Activated CD8-positive, alpha-beta memory T cell treated with anti-CD3 and anti-CD28 coated beads, Interleukin-2, amount 10 ng/mL, durations not matched to agents 7 days and 5 days (primary cell): Measurements from ENCODE around the gene UEVLD. TPM values are rescaled to one million over a fixed set of nuclear protein-coding genes. Genes with fewer than 3 reads are reported as not detected.
"Not testable (repeated sequence)": the region's sequence is repeated elsewhere in the genome, so short reads cannot be mapped to it uniquely, and the experiment has no call there.

Source experiments
- ATAC-seq: fragments of 150-1000 bp; cut with Tn5 transposase; one replicate; pipeline ENCODE4 v1.10.0; 2021; ENCODE audit warnings: moderate library complexity
- CTCF ChIA-PET: fragments of 350-600 bp; sonication (Branson Sonifier 250); formaldehyde crosslinking; loops from one replicate; lab custom pipeline; 2021; ENCODE audit warnings: antibody characterized with exemption; lab: Charles Lee
- DNase-seq: peaks from one replicate; pipeline ENCODE4 v3.0.0-alpha.2; 2020
- H3K27ac Mint-ChIP-seq: one replicate; pipeline ENCODE4 v1.8.0; 2021; ENCODE audit warnings: mild to moderate bottlenecking, mixed read lengths
- H3K27me3 Mint-ChIP-seq: one replicate; pipeline ENCODE4 v1.8.0; 2021; ENCODE audit warnings: mixed read lengths
- H3K36me3 Mint-ChIP-seq: one replicate; pipeline ENCODE4 v1.8.0; 2021; ENCODE audit warnings: mild to moderate bottlenecking, mixed read lengths
- H3K4me1 Mint-ChIP-seq: one replicate; pipeline ENCODE4 v1.8.0; 2021; ENCODE audit warnings: mixed read lengths
- H3K4me3 Mint-ChIP-seq: one replicate; pipeline ENCODE4 v1.8.0; 2021; ENCODE audit warnings: mild to moderate bottlenecking, moderate library complexity, mixed read lengths
- H3K9me3 Mint-ChIP-seq: one replicate; pipeline ENCODE4 v1.8.0; 2022; ENCODE audit warnings: low read depth, mixed read lengths
- total RNA-seq, 2 experiments: library from RNA; stranded (reverse); gene quantifications; one replicate each; pipeline ENCODE4 v1.2.3, GENCODE V29; 2021

UEVLD gene
- total RNA-seq, 2 experiments from 2014 or later: 17.2 to 23.3 TPM

DNA sequence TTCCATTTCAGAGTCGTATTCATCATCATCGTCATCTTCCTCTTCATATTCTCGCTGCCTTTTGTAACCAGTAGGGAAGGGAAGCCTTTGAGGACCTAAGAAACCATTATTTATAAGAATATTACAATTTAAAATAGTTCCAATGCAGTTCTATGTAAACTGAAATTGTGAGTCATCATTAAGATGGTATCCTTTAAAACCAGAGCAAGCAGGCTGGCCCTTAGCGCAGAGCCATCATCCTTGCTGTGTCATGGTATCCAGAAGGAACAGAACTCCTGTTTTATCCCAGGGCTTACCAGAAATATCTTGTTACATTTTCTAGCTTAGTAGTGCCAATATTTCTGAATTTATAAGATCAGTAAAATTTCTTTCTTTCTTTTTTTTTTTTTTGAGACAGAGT, 23.9 kb upstream of the UEVLD start:
- Mint-ChIP-seq H3K9me3 (no peaks in the 10 kb centered on the region), H3K36me3 (peaks cover 41% of the 10 kb centered on the region), H3K4me3 (no peak overlapping the region), H3K27ac (no peak overlapping the region), H3K27me3 (no peaks in the 10 kb centered on the region), H3K4me1 (peaks cover 22% of the 10 kb centered on the region)
- CTCF ChIA-PET: interaction anchor here (0.8 to 2.5 kb wide), 2 partner anchors 21 to 72 kb away, joined by 3 to 7 read pairs; no protein-coding TSS in a partner anchor
- ATAC-seq (no peak), DNase-seq (no peak)

GRCh38 chr11:18611196-18611595, 22.7 kb upstream of the UEVLD start:
- H3K27me3 Mint-ChIP-seq: no peaks in the 10 kb centered on the region
- CTCF ChIA-PET: interaction anchor here (1.0 kb wide), 1 partner anchor 22 kb away, joined by 3 read pairs; no protein-coding TSS in a partner anchor
- H3K4me3 Mint-ChIP-seq: no peak overlapping the region
- H3K36me3 Mint-ChIP-seq: peaks cover 44% of the 10 kb centered on the region
- peaks cover 11% of the 10 kb centered on the region for H3K4me1 Mint-ChIP-seq
- no peak overlapping the region for H3K27ac Mint-ChIP-seq
- DNase-seq (no peak), ATAC-seq (no peak)
- no peaks in the 10 kb centered on the region for H3K9me3 Mint-ChIP-seq

- peaks cover 27% of the 10 kb centered on the region for H3K36me3 Mint-ChIP-seq
- H3K9me3 Mint-ChIP-seq: no peaks in the 10 kb centered on the region
- no peaks in the 10 kb centered on the region for H3K4me1 Mint-ChIP-seq
- CTCF ChIA-PET: no interaction called here
- no peaks in the 10 kb centered on the region for H3K27me3 Mint-ChIP-seq
- ATAC-seq (no peak), DNase-seq (no peak)
- H3K4me3 Mint-ChIP-seq: no peak overlapping the region
- no peak overlapping the region for H3K27ac Mint-ChIP-seq
Observed at GRCh38 chr11:18608376-18608775, 19.8 kb upstream of the UEVLD start.

DNA sequence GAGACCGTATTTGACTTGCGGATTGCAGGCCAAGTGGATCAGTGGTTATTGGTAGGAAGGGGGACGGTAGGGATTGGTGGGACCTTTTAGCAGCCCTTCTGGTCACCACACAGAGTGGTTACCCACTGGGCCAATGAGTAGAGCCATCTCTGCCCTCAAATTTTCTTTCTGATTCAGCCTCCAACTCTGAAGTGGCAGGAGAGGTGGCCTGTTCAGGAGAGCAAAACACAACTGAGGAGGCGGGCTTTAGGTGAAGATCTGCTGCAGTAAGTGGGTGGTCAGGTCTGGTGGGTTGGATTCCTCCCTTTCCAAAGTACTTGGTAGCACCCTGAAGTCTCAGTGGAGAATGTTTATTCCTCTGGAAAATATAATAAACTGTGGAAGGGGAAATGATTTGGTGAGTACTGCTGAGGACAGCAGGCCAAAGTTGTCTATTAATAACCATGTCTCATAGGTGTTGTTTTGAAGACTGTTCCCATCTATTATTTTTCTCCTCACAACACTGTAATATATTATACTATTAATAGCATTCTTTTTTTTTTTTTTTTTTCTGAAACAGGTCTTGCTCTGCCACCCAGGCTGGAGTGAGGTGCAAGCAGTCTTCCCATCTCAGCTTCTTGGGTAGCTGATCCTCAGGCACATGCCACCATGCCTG, 12.5 kb upstream of the UEVLD start:
- no peaks in the 10 kb centered on the region for H3K9me3 Mint-ChIP-seq
- H3K4me3 Mint-ChIP-seq: no peak overlapping the region
- ATAC-seq (no peak), DNase-seq (no peak)
- CTCF ChIA-PET: interaction anchor here (0.8 kb wide), 1 partner anchor 20 kb away, joined by 3 read pairs; no protein-coding TSS in a partner anchor
- H3K4me1 Mint-ChIP-seq: no peaks in the 10 kb centered on the region
- no peaks in the 10 kb centered on the region for H3K27me3 Mint-ChIP-seq
- no peak overlapping the region for H3K27ac Mint-ChIP-seq
- peaks cover 3% of the 10 kb centered on the region for H3K36me3 Mint-ChIP-seq

DNA sequence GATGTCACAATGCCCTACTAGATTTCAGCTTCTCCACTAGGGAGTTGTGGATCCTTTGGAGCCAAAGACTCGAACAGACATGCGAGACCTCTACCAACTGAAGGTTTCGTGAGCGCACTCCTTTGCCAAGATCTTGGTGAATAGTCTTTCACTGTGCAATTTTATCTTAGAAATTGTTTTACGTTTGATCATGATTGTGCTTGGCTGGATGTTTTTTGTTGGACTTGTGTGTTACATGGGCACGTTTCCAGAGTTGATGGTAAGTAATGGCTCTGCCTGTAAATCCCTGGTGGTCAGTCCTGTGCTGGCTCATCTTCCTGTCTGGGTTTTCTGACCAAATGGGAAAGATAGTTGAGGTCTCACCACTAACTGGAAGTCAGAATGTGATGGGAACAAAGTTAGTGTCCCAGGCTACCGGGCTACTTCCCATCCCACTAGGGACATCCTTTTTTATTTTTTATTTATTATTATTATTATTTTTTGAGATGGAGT, 11.3 kb upstream of the UEVLD start, which contains the start of gene MISFA:
MISFA (plus strand) TSS at position 51 of the 492 bp plus-strand sequence; CDS start at position 191, 140 bp downstream.
- CTCF ChIA-PET: no interaction called here
- no peak within 1 kb of the TSS for H3K4me3 Mint-ChIP-seq
- no peaks in the 10 kb centered on the region for H3K4me1 Mint-ChIP-seq
- no peak within 1 kb of the TSS for H3K27ac Mint-ChIP-seq
- DNase-seq (no peak), ATAC-seq (no peak)
- no peaks in the 10 kb centered on the region for H3K9me3 Mint-ChIP-seq
- H3K27me3 Mint-ChIP-seq: no peaks in the 10 kb centered on the region
- H3K36me3 Mint-ChIP-seq: peaks cover 1% of the 10 kb centered on the region

DNA sequence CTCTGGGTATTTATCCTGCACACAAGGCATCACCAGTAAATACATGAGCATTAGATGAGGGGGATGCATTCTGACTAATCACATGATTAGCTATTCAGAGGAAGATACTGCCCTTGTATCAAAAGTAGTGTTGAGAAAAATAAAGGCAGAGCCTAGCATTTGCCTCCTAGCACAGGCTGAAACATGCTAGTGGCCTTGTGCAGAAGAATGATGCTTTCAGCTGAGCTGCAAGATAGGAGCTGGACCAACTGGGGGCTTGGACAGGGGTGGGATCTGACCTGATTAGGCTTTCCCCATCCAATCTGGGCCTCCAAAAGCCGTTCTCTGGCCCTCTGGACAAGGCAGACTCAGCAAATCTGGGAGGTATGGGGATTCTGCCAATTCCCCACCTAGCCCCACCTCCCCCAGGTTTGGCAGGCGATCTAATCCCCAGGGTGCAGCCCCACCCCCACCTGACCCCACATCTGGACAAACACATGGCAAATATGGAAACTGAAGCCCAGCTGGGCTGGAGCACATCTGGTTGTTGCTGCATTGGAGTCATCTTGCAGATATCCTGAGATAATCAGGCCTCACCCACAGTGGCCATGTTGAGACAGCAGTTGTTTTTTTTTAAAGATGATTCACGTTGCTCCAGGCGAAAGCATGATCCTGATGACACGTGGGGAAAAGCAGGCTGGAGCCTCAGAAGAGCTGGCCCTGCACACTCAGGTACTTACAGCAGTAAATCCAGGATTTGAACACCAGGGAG, 6.6 kb upstream of the UEVLD start:
- no peaks in the 10 kb centered on the region for H3K9me3 Mint-ChIP-seq

DNA sequence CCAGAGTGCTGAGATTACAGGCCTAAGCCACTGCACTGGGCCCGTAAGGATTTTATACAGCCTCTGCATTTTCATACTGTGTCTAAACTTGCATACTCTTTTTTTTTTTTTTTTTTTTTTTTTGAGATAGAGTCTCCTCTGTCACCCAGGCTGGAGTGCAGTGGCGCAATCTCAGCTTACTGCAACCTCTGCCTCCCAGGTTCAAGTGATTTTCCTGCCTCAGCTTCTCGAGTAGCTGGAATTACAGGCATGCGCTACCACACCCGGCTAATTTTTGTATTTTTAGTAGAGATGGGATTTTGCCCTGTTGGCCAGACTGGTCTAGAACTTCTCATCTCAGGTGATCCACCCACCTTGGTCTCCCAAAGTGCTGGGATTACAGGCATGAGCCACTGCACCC, 5.6 kb upstream of the UEVLD start:
- CTCF ChIA-PET, H3K4me1 Mint-ChIP-seq, ATAC-seq, H3K27ac Mint-ChIP-seq, H3K4me3 Mint-ChIP-seq, DNase-seq, H3K27me3 Mint-ChIP-seq, H3K36me3 Mint-ChIP-seq, H3K9me3 Mint-ChIP-seq: not testable (repeated sequence)

More for the DNA sequence above, 6.6 kb upstream of the UEVLD start:
- peaks cover 3% of the 10 kb centered on the region for H3K4me1 Mint-ChIP-seq
- CTCF ChIA-PET: interaction anchor here (0.6 kb wide), 1 partner anchor 253 kb away, joined by 3 read pairs; no protein-coding TSS in a partner anchor
- no peaks in the 10 kb centered on the region for H3K36me3 Mint-ChIP-seq
- DNase-seq (no peak), ATAC-seq (no peak)
- no peaks in the 10 kb centered on the region for H3K27me3 Mint-ChIP-seq
- H3K4me3 Mint-ChIP-seq: no peak overlapping the region
- H3K27ac Mint-ChIP-seq: no peak overlapping the region

DNA sequence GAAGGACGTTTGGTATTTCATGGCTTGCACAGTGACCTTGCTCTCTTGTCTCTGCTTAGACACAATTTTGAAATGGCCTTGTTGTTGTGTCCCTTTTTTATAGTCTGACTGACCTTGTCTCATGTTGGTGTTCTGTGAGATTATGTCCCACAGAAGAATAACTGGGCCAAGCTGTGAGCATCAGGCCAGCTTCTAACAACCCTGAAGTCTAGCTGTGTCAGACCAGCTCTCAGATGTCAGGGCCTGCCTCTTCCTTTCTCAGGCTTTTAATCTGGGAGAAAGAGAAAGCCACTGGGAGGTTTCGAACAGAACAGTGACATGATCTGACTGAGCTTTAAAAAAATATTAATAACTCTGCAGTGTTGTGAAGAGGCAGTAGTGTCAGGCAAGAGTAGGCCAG, 2.0 kb upstream of the UEVLD start:
- CTCF ChIA-PET: interaction anchor here (0.7 kb wide), 1 partner anchor 42 kb away, joined by 3 read pairs; no protein-coding TSS in a partner anchor
- Mint-ChIP-seq H3K4me3 (peak overlapping the region; percentile 18), H3K9me3 (no peaks in the 10 kb centered on the region), H3K36me3 (no peaks in the 10 kb centered on the region), H3K27me3 (no peaks in the 10 kb centered on the region), H3K4me1 (peaks cover 3% of the 10 kb centered on the region), H3K27ac (peak overlapping the region; percentile 45)
- ATAC-seq (no peak), DNase-seq (no peak)

GRCh38 chr11:18581825-18582224, 6.7 kb downstream of the UEVLD start:
- Mint-ChIP-seq H3K4me3 (no peak overlapping the region), H3K36me3 (peaks cover 20% of the 10 kb centered on the region), H3K9me3 (no peaks in the 10 kb centered on the region), H3K27ac (no peak overlapping the region), H3K27me3 (no peaks in the 10 kb centered on the region), H3K4me1 (peaks cover 30% of the 10 kb centered on the region)
- ATAC-seq (no peak), DNase-seq (no peak)
- CTCF ChIA-PET: interaction anchor here (1.0 to 3.8 kb wide), 3 partner anchors 70 to 221 kb away, joined by 3 to 19 read pairs (median 4); no protein-coding TSS in a partner anchor

GRCh38 chr11:18580113-18580766, 8.3 kb downstream of the UEVLD start:
- ATAC-seq: no peak
- peaks cover 38% of the 10 kb centered on the region for H3K4me1 Mint-ChIP-seq
- H3K27me3 Mint-ChIP-seq: no peaks in the 10 kb centered on the region
- H3K36me3 Mint-ChIP-seq: peaks cover 27% of the 10 kb centered on the region
- no peaks in the 10 kb centered on the region for H3K9me3 Mint-ChIP-seq
- H3K4me3 Mint-ChIP-seq: no peak overlapping the region
- H3K27ac Mint-ChIP-seq: no peak overlapping the region
- CTCF ChIA-PET: interaction anchor here (1.2 to 3.8 kb wide), 7 partner anchors 8 to 151 kb away, joined by 3 to 19 read pairs (median 9); partner anchors contain the start of genes SPTY2D1 and UEVLD
- DNase-seq: no peak

DNA sequence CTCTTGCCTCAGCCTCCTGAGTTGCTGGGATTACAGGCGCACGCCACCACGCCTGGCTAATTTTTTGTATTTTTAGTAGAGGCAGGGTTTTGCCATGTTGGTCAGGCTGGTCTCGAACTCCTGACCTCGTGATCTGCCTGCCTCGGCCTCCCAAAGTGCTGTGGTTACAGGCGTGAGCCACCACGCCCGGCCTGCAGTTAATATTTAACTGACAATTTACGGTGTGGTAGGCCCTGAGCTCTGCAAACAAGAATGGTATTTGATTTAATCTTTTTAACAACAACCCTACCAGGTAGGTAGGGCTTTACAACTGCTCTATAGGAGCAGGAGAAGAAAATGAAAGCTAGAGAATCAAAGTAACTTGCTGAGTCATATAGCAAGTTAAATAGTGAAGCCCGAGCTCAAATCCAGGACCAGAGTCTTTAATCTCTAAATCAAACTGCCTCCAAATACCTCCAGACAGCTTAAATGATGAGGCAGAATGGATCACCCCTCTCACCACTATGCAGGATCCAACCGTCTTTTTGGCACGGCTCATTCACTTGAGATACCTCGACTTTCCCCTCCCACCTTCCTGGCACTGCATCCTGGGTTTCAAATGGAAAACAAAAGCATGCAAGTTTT, 9.4 kb downstream of the UEVLD start:
- peak; percentile 52 for DNase-seq
- CTCF ChIA-PET: interaction anchor here (1.1 to 3.8 kb wide), 7 partner anchors 9 to 152 kb away, joined by 3 to 19 read pairs (median 9); partner anchors contain the start of genes SPTY2D1 and UEVLD
- H3K4me1 Mint-ChIP-seq: peaks cover 36% of the 10 kb centered on the region
- ATAC-seq: peak; percentile 93
- H3K36me3 Mint-ChIP-seq: peaks cover 31% of the 10 kb centered on the region
- no peaks in the 10 kb centered on the region for H3K9me3 Mint-ChIP-seq
- no peaks in the 10 kb centered on the region for H3K27me3 Mint-ChIP-seq
- peak overlapping the region; percentile 83 for H3K27ac Mint-ChIP-seq
- H3K4me3 Mint-ChIP-seq: peak overlapping the region; percentile 64

DNA sequence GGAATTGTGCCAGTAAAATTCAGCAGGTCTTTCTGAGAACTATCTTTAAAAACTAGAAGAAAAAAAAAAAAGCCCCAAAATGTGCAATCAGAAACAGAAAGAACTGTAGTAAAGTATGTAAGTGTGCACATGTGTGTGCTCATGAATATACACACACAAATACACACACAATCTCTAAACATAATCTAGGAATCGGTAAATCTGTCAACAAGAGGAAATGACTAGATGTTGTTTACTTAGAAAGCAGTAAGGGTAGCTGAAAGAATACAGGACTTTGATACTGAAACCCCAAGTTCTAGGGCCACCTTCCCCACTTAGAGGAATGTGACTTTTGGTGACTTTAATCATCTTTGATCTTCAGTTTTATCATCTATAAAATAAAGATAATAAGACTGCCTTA, 13.2 kb downstream of the UEVLD start:
- Mint-ChIP-seq H3K9me3 (no peaks in the 10 kb centered on the region), H3K36me3 (peaks cover 42% of the 10 kb centered on the region), H3K27me3 (no peaks in the 10 kb centered on the region), H3K4me1 (peaks cover 36% of the 10 kb centered on the region), H3K27ac (peak overlapping the region; percentile 43), H3K4me3 (no peak overlapping the region)
- DNase-seq: no peak
- no peak for ATAC-seq
- CTCF ChIA-PET: interaction anchor here (1.2 kb wide), 1 partner anchor 147 kb away, joined by 3 read pairs; no protein-coding TSS in a partner anchor
